GOT3 (cell line): ENCODE data around the gene PDE3A.
"Not testable (repeated sequence)": the region's sequence is repeated elsewhere in the genome, so short reads cannot be mapped to it uniquely, and the experiment has no call there.

Source experiments
- DNase-seq: peaks from one replicate; lab custom pipeline; 2025; ENCODE audit warnings: mixed read lengths; lab: John Stamatoyannopoulos, UW

The PDE3A gene

GRCh38 chr12:20604408-20605067 lies 236.2 kb downstream of the PDE3A start:
- DNase-seq = no peak

DNA sequence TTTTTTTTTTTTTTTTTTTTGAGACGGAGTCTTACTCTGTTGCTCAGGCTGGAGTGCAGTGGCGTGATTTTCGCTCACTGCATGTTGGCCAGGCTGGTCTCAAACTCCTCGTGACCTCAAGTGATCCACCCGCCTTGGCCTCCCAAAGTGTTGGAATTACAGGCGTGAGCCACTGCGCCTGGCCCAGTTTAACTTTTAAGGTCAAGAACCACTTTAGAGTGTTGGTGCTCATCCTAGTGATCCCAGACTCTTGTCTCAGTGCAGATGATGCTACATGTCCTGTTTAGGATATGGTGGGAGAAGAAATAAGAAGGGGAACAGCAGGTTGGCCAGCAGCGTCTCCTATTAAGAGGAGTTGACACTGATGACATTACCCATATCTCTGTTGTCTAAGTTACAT lies 246.7 kb downstream of the PDE3A start:
- not testable (repeated sequence) for DNase-seq

DNA sequence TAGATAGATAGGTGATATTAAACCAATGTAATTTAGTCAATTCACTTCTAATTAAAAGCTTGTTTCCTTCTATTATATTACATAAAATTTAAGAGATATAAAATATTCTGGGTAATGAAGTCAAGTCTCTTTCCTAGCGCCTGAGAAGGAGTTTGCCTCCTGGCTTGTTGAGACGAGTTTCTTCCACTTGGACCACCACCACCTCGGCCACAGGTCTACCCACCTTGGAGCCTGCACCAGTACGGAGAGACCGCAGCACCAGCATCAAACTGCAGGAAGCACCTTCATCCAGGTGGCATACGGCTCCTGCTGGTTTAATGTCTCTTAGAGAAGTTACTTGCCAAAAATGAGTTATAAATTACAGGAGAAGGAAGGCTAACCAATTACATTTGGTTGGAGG lies 247.8 kb downstream of the PDE3A start:
- DNase-seq = no peak

DNA sequence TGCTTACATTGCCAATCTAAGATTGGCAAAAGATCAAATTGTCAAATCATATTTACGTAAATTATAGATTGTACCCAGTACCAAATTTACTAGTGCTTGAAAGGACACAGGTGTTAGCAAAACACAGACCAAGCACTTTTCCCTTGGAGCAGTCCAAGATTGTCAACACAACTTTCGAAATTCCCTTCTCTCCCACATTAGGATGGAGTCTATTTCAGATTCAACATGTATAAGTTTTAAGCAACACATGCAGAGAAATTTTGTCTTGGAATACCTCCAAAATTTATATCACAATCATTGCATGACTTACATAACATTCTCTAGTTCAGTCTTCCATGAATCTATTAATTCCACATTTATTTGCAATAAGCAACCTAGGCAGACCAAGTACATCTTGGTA lies 251.9 kb downstream of the PDE3A start:
- no peak for DNase-seq

DNA sequence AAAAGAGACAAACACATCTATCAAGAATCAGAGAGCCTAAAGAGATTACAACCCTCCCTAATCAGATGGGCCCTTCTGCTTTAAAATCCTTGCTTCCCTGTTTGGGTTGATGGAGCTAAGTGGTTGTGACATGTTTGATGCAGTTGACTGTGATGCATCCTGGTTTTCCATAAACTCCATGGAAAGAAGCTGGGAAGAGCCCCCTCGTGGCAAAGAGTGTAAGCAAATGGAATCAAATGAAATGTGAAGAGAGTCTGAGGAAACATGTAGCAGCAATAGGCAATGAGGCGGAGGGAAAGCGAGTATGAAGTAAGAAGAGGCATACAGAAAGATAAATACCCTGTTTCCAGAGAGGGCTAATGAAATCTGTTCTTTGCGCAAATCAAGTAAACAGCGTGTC lies 256.4 kb downstream of the PDE3A start:
- DNase-seq = no peak

DNA sequence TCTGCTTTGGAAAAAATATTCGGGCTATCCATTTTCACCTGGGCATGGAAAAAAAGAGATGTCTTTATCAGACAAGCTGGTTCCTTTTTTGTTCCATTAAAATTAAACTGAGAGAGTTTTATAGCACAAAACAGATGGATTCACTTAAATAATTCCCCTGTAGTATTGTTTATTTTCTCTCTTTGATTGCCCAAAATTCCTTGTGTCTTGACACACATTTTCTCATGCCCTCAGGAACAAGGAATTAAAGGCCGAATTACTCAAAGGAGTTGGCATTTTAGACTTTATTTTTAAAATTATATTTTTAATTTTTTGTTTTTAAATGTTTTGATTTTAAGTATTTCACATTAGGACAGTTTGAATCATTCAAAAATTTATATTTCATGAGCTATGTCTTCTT lies 257.2 kb downstream of the PDE3A start:
- DNase-seq = no peak

- DNase-seq = no peak
Measured at GRCh38 chr12:20627001-20627588, 258.8 kb downstream of the PDE3A start.

DNA sequence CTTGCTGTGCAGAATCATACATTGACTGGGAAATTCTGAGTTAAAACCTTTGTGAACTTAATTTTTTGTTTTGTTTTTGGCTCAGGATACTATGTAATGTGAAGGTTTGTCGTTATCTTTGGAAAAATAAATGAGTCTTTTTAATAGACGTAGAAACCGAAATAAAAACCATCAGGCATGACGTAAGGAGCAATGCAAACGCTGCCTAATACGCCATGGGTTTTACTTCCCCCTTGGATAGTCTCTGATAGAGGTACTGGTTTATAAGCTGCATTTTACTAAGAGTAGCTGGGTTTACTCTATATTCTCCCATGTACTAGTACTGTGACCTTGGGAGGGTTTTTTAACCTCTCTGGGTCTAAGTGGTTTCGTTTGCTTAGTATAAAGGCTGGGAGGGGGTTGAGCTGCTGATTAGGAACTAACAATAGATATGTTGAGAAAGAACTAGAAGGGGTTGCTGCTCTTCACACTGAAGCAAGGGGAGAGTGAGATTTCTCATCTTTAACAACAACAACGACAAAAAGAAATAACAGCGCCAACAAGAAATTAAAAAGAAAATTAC lies 260.0 kb downstream of the PDE3A start:
- no peak for DNase-seq

DNA sequence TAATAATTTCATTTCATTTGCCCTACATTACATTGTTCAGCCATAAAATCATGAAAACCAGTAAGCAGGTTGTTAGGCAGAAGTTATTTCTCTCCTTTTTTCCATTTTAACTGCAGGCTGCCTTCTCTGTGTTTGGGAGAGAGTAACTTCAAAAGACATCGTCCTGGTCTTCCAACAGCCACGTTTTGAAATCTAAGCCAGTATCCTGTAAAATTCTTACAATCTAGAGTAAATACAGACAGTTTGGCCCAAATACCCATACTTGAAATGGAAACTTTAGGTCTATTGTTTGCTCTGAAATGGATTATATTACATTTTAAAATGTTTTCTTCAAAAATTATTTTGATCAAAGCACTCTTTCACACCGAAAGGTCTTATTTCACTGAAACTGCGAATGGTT lies 260.7 kb downstream of the PDE3A start:
- DNase-seq = no peak

DNA sequence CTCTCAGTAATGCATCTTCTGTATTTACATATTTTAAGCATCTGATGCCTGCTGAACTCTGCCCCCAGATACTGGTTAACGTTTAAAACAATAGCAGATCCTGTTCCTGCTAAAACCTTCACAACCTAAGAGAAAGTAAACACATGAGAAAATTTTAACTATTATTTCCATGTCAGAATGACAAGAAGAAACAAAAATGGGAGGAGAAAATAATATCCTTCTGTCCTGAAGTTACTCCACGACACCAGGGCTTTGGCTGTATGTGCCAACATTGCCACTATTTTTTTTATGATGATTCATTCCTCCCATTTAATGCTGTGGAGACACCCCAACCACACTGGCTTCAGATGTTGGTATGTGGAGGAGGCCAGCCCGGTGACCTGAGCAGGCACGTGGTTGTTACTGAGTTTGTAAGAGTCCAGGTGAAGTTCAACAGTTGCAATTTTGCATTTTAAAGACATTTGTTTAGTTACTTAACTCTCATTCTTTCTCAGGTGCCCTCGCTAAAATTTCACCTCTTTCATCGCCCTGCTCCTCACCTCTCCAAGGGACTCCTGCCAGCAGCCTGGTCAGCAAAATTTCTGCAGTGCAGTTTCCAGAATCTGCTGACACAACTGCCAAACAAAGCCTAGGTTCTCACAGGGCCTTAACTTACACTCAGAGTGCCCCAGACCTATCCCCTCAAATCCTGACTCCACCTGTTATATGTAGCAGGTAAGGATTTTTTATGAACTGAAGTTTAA lies 261.2 kb downstream of the PDE3A start:
- DNase-seq = no peak

- no peak for DNase-seq
Measured at GRCh38 chr12:20631711-20632110, 263.4 kb downstream of the PDE3A start.

DNA sequence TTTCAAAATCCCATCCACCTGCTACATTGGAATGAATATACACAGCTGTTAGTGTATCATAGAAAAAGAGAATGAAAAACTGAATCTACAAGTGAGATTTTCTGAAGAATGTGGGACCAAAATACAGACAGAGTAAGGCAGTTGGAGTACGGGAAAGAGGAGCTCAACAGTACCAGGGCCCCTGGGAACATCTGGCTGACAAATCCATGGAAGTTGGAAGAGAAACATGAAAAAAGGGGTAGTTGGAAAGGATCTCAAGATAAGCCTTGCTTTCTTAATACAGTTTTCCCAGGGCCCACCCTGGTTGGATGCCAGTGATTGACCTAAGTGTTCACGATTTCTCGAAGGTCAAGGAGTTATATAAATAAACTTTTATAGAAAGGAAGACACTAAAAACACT lies 272.8 kb downstream of the PDE3A start:
- DNase-seq = no peak

DNA sequence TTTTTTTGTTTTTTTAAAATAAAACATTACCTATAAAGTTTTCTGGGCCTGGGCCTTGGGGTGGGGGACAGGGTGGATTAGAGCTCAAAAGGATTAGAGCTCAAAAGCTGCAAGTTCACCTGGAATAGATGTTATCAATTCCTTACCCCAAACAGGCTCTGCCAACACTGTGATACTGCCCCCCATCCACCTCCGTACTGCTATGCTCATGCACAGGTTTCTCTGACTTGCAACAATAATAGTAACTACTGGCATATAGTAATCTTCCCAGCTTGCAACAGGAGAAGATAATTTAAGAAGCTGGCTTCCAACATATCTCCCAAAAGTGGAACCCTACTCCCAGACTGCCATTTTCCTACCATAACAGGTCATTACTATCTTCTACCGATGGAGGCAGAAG lies 275.5 kb downstream of the PDE3A start:
- no peak for DNase-seq

GRCh38 chr12:20646239-20646827 lies 278.0 kb downstream of the PDE3A start:
- DNase-seq = no peak

GRCh38 chr12:20653871-20654270 lies 285.5 kb downstream of the PDE3A start:
- DNase-seq = no peak

DNA sequence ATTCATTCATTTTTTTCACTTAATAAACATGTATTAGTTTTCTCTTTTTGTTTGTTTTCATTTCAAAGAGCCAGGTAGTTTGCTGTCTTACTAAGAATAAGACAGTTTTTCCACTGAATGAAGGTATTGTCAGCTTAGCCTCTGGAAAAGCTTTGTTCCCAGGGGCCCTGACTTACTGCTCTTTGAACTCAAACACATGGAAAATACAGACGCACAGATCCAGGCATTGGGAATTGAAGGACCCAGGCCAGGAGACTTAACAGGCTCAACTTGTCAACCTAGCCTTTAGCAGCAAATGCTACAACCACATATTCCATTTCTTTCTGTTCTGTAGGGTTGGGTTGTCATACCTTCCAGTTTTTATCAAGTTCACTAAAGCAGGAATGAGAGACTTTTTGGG lies 288.3 kb downstream of the PDE3A start:
- no peak for DNase-seq

- DNase-seq = no peak
Measured at GRCh38 chr12:20657496-20657895, 289.2 kb downstream of the PDE3A start.

DNA sequence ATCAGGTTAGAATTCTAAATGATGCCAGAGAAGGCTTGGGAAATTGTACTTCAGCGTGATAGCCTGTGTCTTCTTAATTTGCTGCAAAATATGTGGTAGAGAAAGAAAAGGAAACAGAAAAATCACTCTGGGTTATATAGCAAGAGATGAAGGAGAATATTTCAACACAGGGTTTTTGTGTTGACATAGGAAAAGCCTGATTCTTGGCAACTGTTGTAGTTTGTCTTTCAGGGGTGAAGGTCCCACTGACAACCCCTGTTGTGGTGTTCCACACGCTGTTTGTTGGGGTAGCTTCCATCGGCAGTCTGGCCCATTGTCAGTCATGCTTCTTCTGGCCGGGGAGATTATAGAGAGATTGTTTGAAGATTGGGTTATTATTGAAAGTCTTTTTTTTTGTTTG lies 313.0 kb downstream of the PDE3A start:
- DNase-seq = no peak

DNA sequence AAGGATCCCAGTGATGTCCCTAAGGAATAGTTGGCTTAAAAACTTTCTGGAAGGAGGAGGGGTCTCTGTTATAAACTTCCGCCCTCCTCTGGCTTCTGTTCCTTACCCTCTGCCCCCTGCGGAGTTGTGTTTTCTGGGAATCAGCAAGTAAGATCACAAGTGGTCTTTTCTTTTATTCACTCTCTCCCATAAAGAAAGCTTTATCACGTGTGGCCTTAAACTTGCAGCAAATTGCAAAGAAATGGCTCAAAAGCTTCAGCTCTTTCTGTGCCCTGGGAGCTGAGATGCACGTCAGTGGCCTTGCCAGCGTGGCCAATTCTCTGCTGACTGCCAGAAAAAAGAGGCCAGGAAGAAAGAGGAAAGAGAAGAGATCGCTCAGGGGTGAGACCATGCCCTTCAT lies 326.9 kb downstream of the PDE3A start, which contains the start of gene SLCO1C1:
Gene SLCO1C1, plus strand, starts transcription at position 101 of the 400 bp plus-strand sequence. CDS start 4,245 bp downstream, outside the sequence.
- no peak for DNase-seq

- DNase-seq = no peak
Measured at GRCh38 chr12:20696181-20696905, 328.0 kb downstream of the PDE3A start.

DNA sequence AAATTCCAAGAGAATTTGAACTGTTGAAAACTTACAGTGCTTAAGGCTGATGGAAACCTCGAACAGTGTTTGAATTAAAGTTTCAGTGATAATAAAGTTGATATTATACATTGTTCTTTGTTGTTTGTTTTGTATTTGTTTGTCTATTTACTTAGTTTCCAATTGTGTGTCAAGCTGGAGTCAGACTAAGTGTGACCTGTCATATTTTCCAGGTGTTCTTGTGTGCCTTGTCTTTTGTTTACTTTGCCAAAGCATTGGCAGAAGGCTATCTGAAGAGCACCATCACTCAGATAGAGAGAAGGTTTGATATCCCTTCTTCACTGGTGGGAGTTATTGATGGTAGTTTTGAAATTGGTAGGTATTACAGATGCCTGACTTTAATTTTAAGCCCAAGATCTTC lies 332.8 kb downstream of the PDE3A start:
- no peak for DNase-seq

- no peak for DNase-seq
Measured at GRCh38 chr12:20704860-20705259, 336.5 kb downstream of the PDE3A start.
